ENCODE results near the gene NTRK1. TPM values are rescaled to one million over a fixed set of nuclear protein-coding genes. Genes with fewer than 3 reads are reported as not detected.

The NTRK1 gene
- total RNA-seq, 1 experiment from 2014 or later: 0.24 TPM

DNA sequence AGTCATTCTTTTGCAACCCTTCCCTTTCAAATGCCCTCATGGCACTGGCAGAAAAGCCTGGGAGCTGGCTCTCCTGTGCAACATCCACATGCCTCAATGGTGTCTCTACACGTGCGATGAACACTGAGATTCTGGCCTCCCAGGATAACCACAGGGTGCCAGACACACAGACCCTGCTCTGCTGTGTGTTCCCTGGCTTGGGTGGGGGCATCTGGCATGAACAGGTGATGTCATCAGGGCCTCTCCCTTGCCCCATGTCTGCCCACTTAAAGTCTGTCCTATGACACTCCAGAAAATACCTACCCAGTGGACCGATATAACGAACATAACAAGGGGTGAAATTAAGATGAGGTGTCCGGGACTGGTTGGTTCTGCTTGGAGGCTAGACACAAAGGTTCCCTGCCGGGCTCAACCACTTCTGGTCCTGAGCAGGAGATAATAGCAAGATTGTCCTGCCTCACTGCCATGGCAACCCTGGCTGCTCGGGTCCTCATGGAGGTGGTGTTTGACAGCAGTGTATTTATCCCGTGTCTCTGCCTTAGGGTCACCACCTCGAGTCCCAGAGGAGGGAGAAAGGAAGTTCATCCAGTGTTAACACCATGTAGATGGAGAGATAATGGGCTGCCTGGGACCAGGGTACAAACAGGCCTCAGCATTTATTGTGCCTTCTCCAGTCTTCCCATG lies 21.1 kb upstream of the NTRK1 start:
- peaks cover 17% of the 10 kb centered on the region; the same call in 1 of the 2 replicates for H3K27me3 ChIP-seq (ENCODE audit: insufficient read depth, low read length)
- no peak overlapping the region for H3K4me3 Mint-ChIP-seq

More for the DNA sequence above, 21.1 kb upstream of the NTRK1 start:
- H3K27me3 Mint-ChIP-seq (ENCODE audit: low read depth): peaks cover 86% of the 10 kb centered on the region
- Histone ChIP-seq H3K27ac (ENCODE audit: insufficient read length, low read depth, low read length) (no peak overlapping the region), H3K79me2 (ENCODE audit: insufficient read depth, low read length) (no peaks in the 10 kb centered on the region), H3K23me2 (ENCODE audit: insufficient read length, low read depth, low read length, poor library complexity, severe bottlenecking) (peaks cover 2% of the 10 kb centered on the region), H3K9me3 (ENCODE audit: control insufficient read depth, low read depth, low read length) (no peaks in the 10 kb centered on the region), H3K9ac (ENCODE audit: extremely low read depth, insufficient read length, low read length) (no peak overlapping the region), H2BK15ac (ENCODE audit: low read depth, low read length) (no peak overlapping the region), H3K56ac (ENCODE audit: insufficient read length, low read depth, low read length) (no peak overlapping the region), H3T11ph (ENCODE audit: low read length) (no peak overlapping the region), H3K14ac (ENCODE audit: insufficient read depth, low read length) (no peak overlapping the region), H2AK5ac (ENCODE audit: insufficient read length, low read length) (no peak overlapping the region), H3K4me1 (ENCODE audit: insufficient read depth, low read length) (no peaks in the 10 kb centered on the region), H2BK120ac (ENCODE audit: low read depth, low read length, poor library complexity, severe bottlenecking) (no peak overlapping the region), H3K79me1 (ENCODE audit: insufficient read depth, low read depth, low read length, poor library complexity, severe bottlenecking) (no peaks in the 10 kb centered on the region), H2AFZ (ENCODE audit: low read length) (no peak overlapping the region), H3K4ac (ENCODE audit: low read depth, low read length) (no peak overlapping the region), H2BK12ac (ENCODE audit: insufficient read length, low read depth, low read length) (no peak overlapping the region), H4K91ac (ENCODE audit: insufficient read length, low read depth, low read length) (no peak overlapping the region), H4K20me1 (ENCODE audit: control insufficient read depth, insufficient read depth, insufficient read length) (no peaks in the 10 kb centered on the region), H4K5ac (ENCODE audit: insufficient read length, low read depth, low read length) (no peak overlapping the region), H3K4me2 (ENCODE audit: insufficient read depth, insufficient read length, low read length) (no peak overlapping the region), H3K18ac (ENCODE audit: insufficient read length, low read depth, low read length) (no peak overlapping the region), H4K8ac (replicated peaks; ENCODE audit: insufficient read length, low read depth, low read length) (no peak overlapping the region), H3K23ac (ENCODE audit: insufficient read length, low read depth, low read length) (no peak overlapping the region), H2BK20ac (ENCODE audit: low read depth, low read length, poor library complexity, severe bottlenecking) (no peak overlapping the region), H2BK5ac (ENCODE audit: insufficient read length, low read length) (no peak overlapping the region)
- H3K27ac Mint-ChIP-seq: no peak overlapping the region; a peak in 1 of 7 replicates
- no peaks in the 10 kb centered on the region; a peak in 1 of 5 replicates for H3K9me3 Mint-ChIP-seq
- peaks cover 6 to 21% of the 10 kb centered on the region in 2 experiments for H3K4me1 Mint-ChIP-seq
- no CpG with 5 or more reads among the region's 9 CpGs for WGBS (ENCODE audit: extremely low coverage, insufficient read length, low lambda C conversion rate)
- no peak for DNase-seq
- H3K36me3 Mint-ChIP-seq (ENCODE audit: insufficient read depth in 1 of 3, low read depth in 3 of 3): no peaks in the 10 kb centered on the region
- TF ChIP-seq, protein P1, sequence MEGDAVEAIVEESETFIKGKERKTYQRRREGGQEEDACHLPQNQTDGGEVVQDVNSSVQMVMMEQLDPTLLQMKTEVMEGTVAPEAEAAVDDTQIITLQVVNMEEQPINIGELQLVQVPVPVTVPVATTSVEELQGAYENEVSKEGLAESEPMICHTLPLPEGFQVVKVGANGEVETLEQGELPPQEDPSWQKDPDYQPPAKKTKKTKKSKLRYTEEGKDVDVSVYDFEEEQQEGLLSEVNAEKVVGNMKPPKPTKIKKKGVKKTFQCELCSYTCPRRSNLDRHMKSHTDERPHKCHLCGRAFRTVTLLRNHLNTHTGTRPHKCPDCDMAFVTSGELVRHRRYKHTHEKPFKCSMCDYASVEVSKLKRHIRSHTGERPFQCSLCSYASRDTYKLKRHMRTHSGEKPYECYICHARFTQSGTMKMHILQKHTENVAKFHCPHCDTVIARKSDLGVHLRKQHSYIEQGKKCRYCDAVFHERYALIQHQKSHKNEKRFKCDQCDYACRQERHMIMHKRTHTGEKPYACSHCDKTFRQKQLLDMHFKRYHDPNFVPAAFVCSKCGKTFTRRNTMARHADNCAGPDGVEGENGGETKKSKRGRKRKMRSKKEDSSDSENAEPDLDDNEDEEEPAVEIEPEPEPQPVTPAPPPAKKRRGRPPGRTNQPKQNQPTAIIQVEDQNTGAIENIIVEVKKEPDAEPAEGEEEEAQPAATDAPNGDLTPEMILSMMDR (conservative IDR thresholded peaks at IDR 0.05): no peak

Data from H9 (cell line).